ENCODE results near the gene TBKBP1. TPM values are rescaled to one million over a fixed set of nuclear protein-coding genes. Genes with fewer than 3 reads are reported as not detected.

Gene TBKBP1
- total and polyA plus RNA-seq, 2 donors, result 1.8 to 9.5 TPM

- H3K36me3 ChIP-seq (ENCODE audit: control insufficient read depth in 2 of 2, insufficient read depth in 2 of 2, low read length in 1 of 2), result no peaks in the 10 kb centered on the region
- H3K4me1 ChIP-seq (ENCODE audit: control insufficient read depth in 2 of 2, insufficient read depth in 2 of 2, low read length in 2 of 2), result no peaks in the 10 kb centered on the region
- H3K27me3 ChIP-seq (ENCODE audit: control insufficient read depth in 2 of 2, insufficient read depth in 1 of 2, low read length in 1 of 2), result no peaks in the 10 kb centered on the region
- peaks cover 0 to 9% of the 10 kb centered on the region in 2 donors for H3K9me3 ChIP-seq (ENCODE audit: control insufficient read depth in 2 of 2, insufficient read depth in 1 of 2, low read length in 1 of 2)
- 81% methylated on average over 5 of the region's 5 CpGs for WGBS
- H3K4me3 ChIP-seq (ENCODE audit: low read length in 2 of 2), result no peak overlapping the region
- DNase-seq (ENCODE audit: low read depth in 6 of 9, low spot score in 9 of 9), result no peak
- no peak overlapping the region for H3K27ac ChIP-seq (ENCODE audit: low read depth in 1 of 2, low read length in 1 of 2)
These were observed 66.6 kb downstream of the TBKBP1 start for GRCh38 chr17:47760409-47761140.

Other genes starting within 250 kb of the TBKBP1 start
- 41.2 TPM for gene NPEPPS, start 163.1 kb upstream of the TBKBP1 start, total RNA-seq
- gene NPEPPS, start 163.1 kb upstream of the TBKBP1 start, polyA plus RNA-seq, result 48.0 TPM
- 121 TPM for gene KPNB1, start 44.2 kb upstream of the TBKBP1 start, total RNA-seq
- 91.3 TPM for gene KPNB1, start 44.2 kb upstream of the TBKBP1 start, polyA plus RNA-seq
- gene TBX21, start 39.1 kb downstream of the TBKBP1 start, total RNA-seq, result 1.6 TPM
- 1.6 TPM for gene TBX21, start 39.1 kb downstream of the TBKBP1 start, polyA plus RNA-seq
- gene OSBPL7, start 127.6 kb downstream of the TBKBP1 start, total RNA-seq, result 6.1 TPM
- 13.3 TPM for gene OSBPL7, start 127.6 kb downstream of the TBKBP1 start, polyA plus RNA-seq
- gene MRPL10, start 137.4 kb downstream of the TBKBP1 start, total RNA-seq, result 26.7 TPM
- gene MRPL10, start 137.4 kb downstream of the TBKBP1 start, polyA plus RNA-seq, result 41.1 TPM
- 0.19 TPM for gene LRRC46, start 137.5 kb downstream of the TBKBP1 start, total RNA-seq
- gene LRRC46, start 137.5 kb downstream of the TBKBP1 start, polyA plus RNA-seq, result 2.4 TPM
- 25.3 TPM for gene SCRN2, start 147.1 kb downstream of the TBKBP1 start, total RNA-seq
- 39.4 TPM for gene SCRN2, start 147.1 kb downstream of the TBKBP1 start, polyA plus RNA-seq
- 0.28 TPM for gene SP6, start 157.0 kb downstream of the TBKBP1 start, total RNA-seq
- 4.6 TPM for gene SP6, start 157.0 kb downstream of the TBKBP1 start, polyA plus RNA-seq
- 1.3 TPM for gene SP2, start 202.1 kb downstream of the TBKBP1 start, total RNA-seq
- 10.6 TPM for gene SP2, start 202.1 kb downstream of the TBKBP1 start, polyA plus RNA-seq
- 21.4 TPM for gene PNPO, start 247.4 kb downstream of the TBKBP1 start, total RNA-seq
- gene PNPO, start 247.4 kb downstream of the TBKBP1 start, polyA plus RNA-seq, result 9.0 TPM

All from thymus (tissue), 11 donors.